ENCODE results near the gene ARHGAP32.

Gene ARHGAP32

GRCh38 chr11:128917144-128917724 is 274.9 kb downstream of the ARHGAP32 start:
- peaks cover 3% of the 10 kb centered on the region for H3K27me3 ChIP-seq (ENCODE audit: control insufficient read depth, insufficient read depth, low read length)
- no peak overlapping the region for H3K27ac ChIP-seq (ENCODE audit: low read depth, low read length)
- H3K9ac ChIP-seq (ENCODE audit: low read length), result no peak overlapping the region
- no peaks in the 10 kb centered on the region for H3K36me3 ChIP-seq (ENCODE audit: control insufficient read depth, insufficient read depth, low read length)
- no peaks in the 10 kb centered on the region for H3K4me1 ChIP-seq (ENCODE audit: control insufficient read depth, insufficient read depth, low read length)
- no peak overlapping the region for H3K4me3 ChIP-seq (ENCODE audit: low read length)

- Histone ChIP-seq H3K36me3 (ENCODE audit: control insufficient read depth, insufficient read depth, low read length) (no peaks in the 10 kb centered on the region), H3K27me3 (ENCODE audit: control insufficient read depth, insufficient read depth, low read length) (peaks cover 3% of the 10 kb centered on the region), H3K9ac (ENCODE audit: low read length) (no peak overlapping the region), H3K4me1 (ENCODE audit: control insufficient read depth, insufficient read depth, low read length) (no peaks in the 10 kb centered on the region), H3K27ac (ENCODE audit: low read depth, low read length) (no peak overlapping the region), H3K4me3 (ENCODE audit: low read length) (no peak overlapping the region)
These were observed 275.4 kb downstream of the ARHGAP32 start for GRCh38 chr11:128916681-128917080.

- peaks cover 3% of the 10 kb centered on the region for H3K27me3 ChIP-seq (ENCODE audit: control insufficient read depth, insufficient read depth, low read length)
- H3K27ac ChIP-seq (ENCODE audit: low read depth, low read length), result no peak overlapping the region
- H3K9ac ChIP-seq (ENCODE audit: low read length), result no peak overlapping the region
- H3K36me3 ChIP-seq (ENCODE audit: control insufficient read depth, insufficient read depth, low read length), result no peaks in the 10 kb centered on the region
- H3K4me3 ChIP-seq (ENCODE audit: low read length), result no peak overlapping the region
- no peaks in the 10 kb centered on the region for H3K4me1 ChIP-seq (ENCODE audit: control insufficient read depth, insufficient read depth, low read length)
These were observed 276.0 kb downstream of the ARHGAP32 start for GRCh38 chr11:128916037-128916572.

GRCh38 chr11:128915149-128915521 is 277.0 kb downstream of the ARHGAP32 start:
- no peaks in the 10 kb centered on the region for H3K4me1 ChIP-seq (ENCODE audit: control insufficient read depth, insufficient read depth, low read length)
- H3K9ac ChIP-seq (ENCODE audit: low read length), result no peak overlapping the region
- H3K4me3 ChIP-seq (ENCODE audit: low read length), result no peak overlapping the region
- no peak overlapping the region for H3K27ac ChIP-seq (ENCODE audit: low read depth, low read length)
- H3K27me3 ChIP-seq (ENCODE audit: control insufficient read depth, insufficient read depth, low read length), result peaks cover 3% of the 10 kb centered on the region
- no peaks in the 10 kb centered on the region for H3K36me3 ChIP-seq (ENCODE audit: control insufficient read depth, insufficient read depth, low read length)

Measured in rectal smooth muscle tissue (tissue), 1 donor.